VCaP (cell line): Measurements from ENCODE around the gene RMDN2.

Source experiments
- H3K27ac ChIP-seq: fragments of 450-650 bp; 2 replicates; pipeline ENCODE4 v1.5.1; 2017
- CTCF ChIP-seq: fragments of 450-650 bp; conservative IDR thresholded peaks from 2 replicates; pipeline ENCODE4 v1.5.1; 2017; ENCODE audit warnings: mild to moderate bottlenecking, moderate library complexity

The RMDN2 gene

GRCh38 chr2:37892436-37893114, 32.5 kb upstream of the RMDN2 start:
- H3K27ac ChIP-seq: no peak overlapping the region
- no peak for TF ChIP-seq CTCF

- no peak overlapping the region for H3K27ac ChIP-seq
- TF ChIP-seq CTCF: no peak
Observed at GRCh38 chr2:37893327-37893726, 31.8 kb upstream of the RMDN2 start.

- TF ChIP-seq CTCF: no peak
- H3K27ac ChIP-seq: no peak overlapping the region
Observed at GRCh38 chr2:37894047-37894446, 31.0 kb upstream of the RMDN2 start.

GRCh38 chr2:37894601-37895000, 30.5 kb upstream of the RMDN2 start:
- H3K27ac ChIP-seq: no peak overlapping the region
- no peak for TF ChIP-seq CTCF

- no peak overlapping the region for H3K27ac ChIP-seq
- no peak for TF ChIP-seq CTCF
Observed at GRCh38 chr2:37895140-37895539, 29.9 kb upstream of the RMDN2 start.

- TF ChIP-seq CTCF: 0 out of 2 replicates have a peak, but pooled peaks have one; percentile 11
- no peak overlapping the region for H3K27ac ChIP-seq
Observed at GRCh38 chr2:37896319-37896718, 28.8 kb upstream of the RMDN2 start.

- no peak for TF ChIP-seq CTCF
- peak overlapping the region; percentile 3; the same call in 1 of the 2 replicates for H3K27ac ChIP-seq
Observed at GRCh38 chr2:37897511-37897910, 27.6 kb upstream of the RMDN2 start.
